Transverse colon (tissue), 4 donors: Measurements from ENCODE around the gene MEG3.

Experiments
- CTCF ChIP-seq, 5 experiments: fragments of 200-600 bp in 3 of 5; fragments of 450-650 bp in 2 of 5; sonication (generic) in 3 of 5; IDR thresholded peaks; 1 replicate in 2 of 5; 2 replicates in 3 of 5; pipeline ENCODE4 v1.5.1; 2016 to 2017; ENCODE audit warnings: antibody characterized with exemption in 5 of 5, inconsistent platforms in 3 of 5, mild to moderate bottlenecking in 2 of 5, moderate library complexity in 1 of 5
- POLR2A ChIP-seq: fragments of 450-650 bp; IDR thresholded peaks from one replicate; pipeline ENCODE4 v1.6.1; 2016; ENCODE audit warnings: antibody characterized with exemption, mild to moderate bottlenecking, moderate library complexity
- POLR2AphosphoS5 ChIP-seq, 3 donors: sonication (generic); formaldehyde crosslinking; IDR thresholded peaks; one replicate each; pipeline ENCODE4 v1.6.1; 2016; ENCODE audit warnings: antibody characterized with exemption in 3 of 3

GRCh38 chr14:100807979-100808734 lies 17.8 kb upstream of the MEG3 start:
- TF ChIP-seq CTCF (IDR thresholded peaks at IDR 0.05), result no peak
- no peak for TF ChIP-seq POLR2A
- no peak for TF ChIP-seq POLR2AphosphoS5 (IDR thresholded peaks at IDR 0.05)
